Central memory CD4-positive, alpha-beta T cell (primary cell): Measurements from ENCODE around the gene CGB7.
"Not testable (repeated sequence)": the region's sequence is repeated elsewhere in the genome, so short reads cannot be mapped to it uniquely, and the experiment has no call there.

Experiments
- DNase-seq: peaks from one replicate; pipeline ENCODE4 v3.0.0; 2022

The CGB7 gene

DNA sequence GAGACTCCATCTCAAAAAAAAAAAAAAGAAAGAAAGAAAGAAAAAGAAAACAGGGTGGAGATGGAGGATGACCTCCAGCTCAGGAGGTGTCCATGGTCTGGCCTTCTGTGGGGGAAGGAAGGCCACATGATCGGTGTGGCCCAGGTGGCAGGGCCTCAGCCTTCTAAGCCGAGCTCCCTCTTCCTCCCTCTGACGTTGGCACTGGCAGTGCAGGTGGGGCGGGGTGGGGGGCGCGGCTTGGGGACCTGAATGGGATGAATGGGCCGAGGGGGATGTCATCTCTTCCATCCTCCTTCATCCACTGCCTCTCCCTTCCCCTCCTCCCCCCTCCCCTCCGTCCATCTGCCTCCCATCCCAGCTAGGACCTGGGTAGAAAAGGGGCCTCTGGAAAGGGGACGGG is 17.8 kb downstream of the CGB7 start:
- DNase-seq: not testable (repeated sequence)

DNA sequence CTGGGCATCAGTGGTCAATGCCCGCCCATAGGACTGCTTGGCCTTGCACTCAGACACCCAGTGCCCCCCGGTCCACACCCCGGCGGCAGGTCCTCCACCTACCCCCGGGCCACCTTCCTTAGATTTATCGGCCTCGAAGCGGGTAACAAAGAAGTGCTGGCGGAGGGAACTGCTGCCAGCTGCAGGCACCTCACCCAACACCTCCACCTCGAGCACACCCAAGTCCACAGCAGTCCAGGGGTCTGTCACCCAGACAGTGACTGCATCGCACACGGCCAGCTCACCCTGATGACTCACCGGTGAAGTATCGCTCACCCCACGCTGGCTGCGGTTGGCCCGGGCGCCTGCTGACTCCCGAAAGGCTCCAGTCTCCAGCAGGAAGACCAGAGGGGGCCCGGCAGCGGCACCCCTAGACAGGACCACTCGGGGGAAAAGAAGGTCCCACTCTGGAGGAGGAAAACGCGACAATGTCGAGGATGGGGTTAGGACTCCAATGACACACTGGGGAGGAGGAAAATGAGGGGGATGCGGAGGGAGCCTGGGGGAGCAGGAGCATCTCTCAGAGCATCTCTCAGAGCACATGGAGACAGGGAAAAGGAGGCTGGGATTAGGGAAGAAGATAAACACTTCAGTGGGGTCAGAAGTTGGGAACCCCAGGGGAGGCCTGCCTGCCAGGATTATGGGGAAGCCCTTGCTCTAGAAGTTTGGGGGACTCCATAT is 18.8 kb downstream of the CGB7 start:
- DNase-seq: not testable (repeated sequence)

DNA sequence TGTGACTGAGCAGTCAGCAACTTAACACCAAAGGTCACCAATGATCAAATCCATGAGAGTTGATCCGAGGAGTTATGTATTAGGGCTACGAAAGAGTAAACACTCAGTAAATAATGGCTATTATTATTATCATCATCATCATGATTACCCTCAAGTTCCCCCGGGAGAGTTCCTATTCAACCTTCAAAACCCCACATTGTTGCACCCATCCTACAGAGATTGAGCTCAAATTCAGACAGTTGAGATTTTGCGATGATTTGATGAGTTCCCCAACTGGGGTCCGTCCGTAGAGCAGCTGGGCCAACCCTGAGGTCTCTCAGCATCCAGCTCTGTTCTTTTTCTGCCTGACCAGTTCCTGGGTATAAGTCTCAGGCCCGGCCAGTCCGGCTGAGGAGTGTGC is 19.4 kb downstream of the CGB7 start:
- DNase-seq: not testable (repeated sequence)

DNA sequence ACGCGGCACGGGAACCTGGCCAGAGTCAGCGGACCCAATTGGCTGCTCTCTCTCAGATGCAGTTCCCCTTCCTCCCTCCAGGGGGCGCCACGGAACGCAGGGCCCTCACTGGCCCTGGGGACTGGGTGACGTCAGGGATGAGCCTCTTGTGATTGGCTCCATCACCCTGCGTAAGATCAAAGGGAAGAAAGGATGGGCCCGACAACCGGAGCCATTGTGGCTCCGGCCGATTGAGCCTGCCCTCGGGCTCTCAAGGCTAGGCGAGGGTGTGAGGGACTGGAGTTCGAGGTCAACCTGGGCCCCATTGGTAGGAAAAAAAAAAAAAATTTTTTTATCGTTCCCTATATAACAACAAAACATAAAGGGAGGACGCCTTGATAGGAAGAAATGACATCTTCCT is 20.7 kb downstream of the CGB7 start, which contains the start of gene CGB1:
TSS of gene CGB1 (minus strand) at position 81 of the 400 bp plus-strand sequence. CDS start 184 bp downstream, outside the sequence.
- DNase-seq: not testable (repeated sequence)

DNA sequence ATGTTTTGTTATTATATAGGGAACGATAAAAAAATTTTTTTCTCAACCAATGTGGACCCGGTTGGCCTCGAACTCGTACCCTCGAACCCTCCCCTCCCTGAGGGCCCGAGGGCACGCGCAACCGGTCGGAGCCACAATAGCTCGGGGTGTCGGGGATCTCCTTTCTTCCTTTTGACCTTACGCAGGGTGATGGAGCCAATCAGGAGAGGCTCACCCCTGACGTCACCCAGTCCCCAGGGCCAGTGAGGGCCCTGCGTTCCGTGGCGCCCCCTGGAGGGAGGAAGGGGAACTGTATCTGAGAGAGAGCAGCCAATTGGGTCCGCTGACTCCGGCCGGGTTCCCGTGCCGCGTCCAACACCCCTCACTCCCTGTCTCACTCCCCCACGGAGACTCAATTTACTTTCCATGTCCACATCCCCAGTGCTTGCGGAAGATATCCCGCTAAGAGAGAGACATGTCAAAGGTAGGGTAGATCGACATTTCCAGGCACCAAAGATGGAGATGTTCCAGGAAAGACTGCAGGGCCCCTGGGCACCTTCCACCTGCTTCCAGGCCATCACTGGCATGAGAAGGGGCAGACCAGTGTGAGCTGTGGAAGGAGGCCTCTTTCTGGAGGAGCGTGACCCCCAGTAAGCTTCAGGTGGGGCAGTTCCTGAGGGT is 25.8 kb downstream of the CGB7 start, which contains the start of gene CGB2:
TSS of gene CGB2 (plus strand) at position 249 of the 660 bp plus-strand sequence. CDS start at position 455, 206 bp downstream.
- peak; percentile 51 for DNase-seq

DNA sequence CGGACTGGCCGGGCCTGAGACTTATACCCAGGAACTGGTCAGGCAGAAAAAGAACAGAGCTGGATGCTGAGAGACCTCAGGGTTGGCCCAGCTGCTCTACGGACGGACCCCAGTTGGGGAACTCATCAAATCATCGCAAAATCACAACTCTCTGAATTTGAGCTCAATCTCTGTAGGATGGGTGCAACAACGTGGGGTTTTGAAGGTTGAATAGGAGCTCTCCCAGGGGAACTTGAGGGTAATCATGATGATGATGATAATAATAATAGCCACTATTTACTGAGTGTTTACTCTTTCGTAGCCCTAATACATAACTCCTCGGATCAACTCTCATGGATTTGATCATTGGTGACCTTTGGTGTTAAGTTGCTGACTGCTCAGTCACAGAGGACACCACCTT is 27.2 kb downstream of the CGB7 start:
- DNase-seq: not testable (repeated sequence)

DNA sequence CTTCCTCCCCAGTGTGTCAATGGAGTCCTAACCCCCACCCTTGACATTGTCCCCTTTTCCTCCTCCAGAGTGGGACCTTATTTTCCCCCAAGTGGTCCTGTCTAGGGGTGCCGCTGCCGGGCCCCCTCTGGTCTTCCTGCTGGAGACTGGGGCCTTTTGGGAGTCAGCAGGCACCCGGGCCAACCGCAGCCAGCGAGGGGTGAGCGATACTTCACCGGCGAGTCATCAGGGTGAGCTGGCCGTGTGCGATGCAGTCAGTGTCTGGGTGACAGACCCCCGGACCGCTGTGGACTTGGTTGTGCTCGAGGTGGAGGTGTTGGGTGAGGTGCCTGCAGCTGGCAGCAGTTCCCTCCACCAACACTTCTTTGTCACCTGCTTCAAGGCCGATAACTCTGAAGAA is 27.8 kb downstream of the CGB7 start:
- DNase-seq: not testable (repeated sequence)

DNA sequence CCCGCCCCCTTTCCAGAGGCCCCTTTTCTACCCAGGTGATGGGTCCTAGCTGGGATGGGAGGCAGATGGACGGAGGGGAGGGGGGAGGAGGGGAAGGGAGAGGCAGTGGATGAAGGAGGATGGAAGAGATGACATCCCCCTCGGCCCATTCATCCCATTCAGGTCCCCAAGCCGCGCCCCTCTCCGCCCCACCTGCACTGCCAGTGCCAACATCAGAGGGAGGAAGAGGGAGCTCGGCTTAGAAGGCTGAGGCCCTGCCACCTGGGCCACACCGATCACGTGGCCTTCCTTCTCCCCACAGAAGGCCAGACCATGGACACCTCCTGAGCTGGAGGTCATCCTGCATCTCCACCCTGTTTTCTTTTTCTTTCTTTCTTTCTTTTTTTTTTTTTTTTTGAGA is 28.9 kb downstream of the CGB7 start:
- DNase-seq: not testable (repeated sequence)

DNA sequence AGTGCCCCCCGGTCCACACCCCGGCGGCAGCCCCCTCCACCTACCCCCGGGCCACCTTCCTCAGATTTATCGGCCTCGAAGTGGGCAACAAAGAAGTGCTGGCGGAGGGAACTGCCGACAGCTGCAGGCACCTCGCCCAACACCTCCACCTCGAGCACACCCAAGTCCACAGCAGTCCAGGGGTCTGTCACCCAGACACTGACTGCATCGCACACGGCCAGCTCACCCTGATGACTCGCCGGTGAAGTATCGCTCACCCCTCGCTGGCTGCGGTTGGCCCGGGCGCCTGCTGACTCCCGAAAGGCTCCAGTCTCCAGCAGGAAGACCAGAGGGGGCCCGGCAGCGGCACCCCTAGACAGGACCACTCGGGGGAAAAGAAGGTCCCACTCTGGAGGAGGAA is 31.9 kb downstream of the CGB7 start:
- not testable (repeated sequence) for DNase-seq

DNA sequence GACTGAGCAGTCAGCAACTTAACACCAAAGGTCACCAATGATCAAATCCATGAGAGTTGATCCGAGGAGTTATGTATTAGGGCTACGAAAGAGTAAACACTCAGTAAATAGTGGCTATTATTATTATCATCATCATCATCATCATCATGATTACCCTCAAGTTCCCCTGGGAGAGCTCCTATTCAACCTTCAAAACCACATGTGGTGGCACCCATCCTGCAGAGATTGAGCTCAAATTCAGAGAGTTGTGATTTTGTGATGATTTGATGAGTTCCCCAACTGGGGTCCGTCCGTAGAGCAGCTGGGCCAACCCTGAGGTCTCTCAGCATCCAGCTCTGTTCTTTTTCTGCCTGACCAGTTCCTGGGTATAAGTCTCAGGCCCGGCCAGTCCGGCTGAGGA is 32.5 kb downstream of the CGB7 start:
- DNase-seq: not testable (repeated sequence)

DNA sequence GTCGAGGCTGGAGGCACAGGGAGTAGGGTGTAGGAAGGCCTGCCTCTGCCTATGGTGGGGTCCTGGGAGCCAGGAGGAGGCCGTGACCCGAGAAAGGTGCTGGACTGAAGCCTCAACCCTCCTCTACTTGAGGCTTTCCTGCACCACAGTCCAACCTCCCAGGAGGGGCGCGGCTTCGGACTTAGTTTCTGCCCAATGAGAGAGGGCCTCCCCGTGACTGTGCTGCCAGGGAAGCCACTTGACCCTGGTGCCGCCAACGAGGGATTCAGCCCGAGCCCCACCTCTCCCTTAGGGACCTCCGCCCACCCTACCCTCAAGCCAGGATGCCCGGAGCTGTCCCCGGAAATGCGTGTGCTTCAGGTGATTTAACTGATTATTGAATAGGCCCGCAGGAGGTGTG is 33.3 kb downstream of the CGB7 start, which contains the start of gene CGB3:
TSS of gene CGB3 (minus strand) at position 101 of the 400 bp plus-strand sequence. CDS start 362 bp downstream, outside the sequence.
- not testable (repeated sequence) for DNase-seq

DNA sequence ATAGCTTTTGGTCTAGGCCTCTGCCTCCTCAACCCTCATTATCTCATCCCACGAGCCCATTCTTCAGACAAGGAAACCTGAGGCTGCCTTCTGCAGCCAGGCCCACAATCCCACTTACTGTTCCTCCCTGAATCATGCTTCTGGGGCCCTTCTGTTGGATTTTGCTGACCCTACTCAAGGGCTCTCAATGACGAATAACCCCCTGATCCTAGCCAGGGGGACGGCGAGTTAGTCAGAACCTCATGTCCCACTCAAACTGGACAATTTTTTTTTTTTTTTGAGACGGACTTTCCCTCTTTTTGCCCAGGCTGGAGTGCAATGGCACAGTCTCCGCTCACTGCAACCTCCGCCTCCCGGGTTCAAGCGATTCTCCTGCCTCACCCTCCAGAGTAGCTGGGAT is 35.4 kb downstream of the CGB7 start:
- no peak for DNase-seq

DNA sequence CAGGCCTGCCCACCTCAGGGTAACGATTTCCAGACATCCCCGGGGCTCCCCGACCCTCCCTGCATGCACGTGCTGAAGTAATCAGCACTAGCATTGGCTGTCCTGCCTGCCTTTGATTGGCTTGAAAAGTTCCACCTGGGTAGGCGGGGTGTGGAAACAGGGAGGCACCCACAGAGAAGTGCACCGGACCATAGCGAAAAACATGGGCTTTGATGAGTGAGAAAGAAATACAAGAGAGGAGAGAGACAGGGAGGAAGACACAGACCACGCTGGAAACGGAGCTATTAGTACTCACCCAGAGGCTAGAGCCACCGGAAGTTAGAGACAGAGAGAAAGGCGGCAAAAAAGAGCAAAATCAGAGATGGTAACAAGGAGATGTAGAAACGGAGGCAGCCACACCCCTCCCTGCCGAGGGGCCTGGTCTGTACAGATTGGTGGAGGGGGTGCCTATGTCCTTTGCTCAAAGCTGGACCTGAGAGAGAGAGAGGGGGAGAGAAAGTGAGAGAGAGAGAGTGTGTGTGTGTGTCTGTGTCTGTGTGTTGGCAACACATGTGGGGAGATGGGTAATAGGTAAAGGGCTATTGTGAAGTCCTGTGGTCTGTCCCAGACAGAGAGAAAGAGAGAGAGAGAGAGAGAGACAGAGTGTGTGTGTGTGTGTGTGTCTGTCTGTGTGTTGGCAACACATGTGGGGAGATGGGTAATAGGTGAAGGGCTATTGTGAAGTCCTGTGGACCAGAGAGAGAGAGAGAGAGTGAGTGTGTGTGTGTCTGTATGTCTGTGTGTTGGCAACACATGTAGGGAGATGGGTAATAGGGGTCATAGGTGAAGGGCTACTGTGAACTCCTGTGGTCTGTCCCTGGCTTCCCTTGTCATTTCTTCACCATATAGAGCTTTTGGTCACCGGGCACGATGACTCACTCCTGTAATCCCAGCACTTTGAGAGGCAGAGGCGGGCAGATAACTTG is 36.3 kb downstream of the CGB7 start:
- no peak for DNase-seq

DNA sequence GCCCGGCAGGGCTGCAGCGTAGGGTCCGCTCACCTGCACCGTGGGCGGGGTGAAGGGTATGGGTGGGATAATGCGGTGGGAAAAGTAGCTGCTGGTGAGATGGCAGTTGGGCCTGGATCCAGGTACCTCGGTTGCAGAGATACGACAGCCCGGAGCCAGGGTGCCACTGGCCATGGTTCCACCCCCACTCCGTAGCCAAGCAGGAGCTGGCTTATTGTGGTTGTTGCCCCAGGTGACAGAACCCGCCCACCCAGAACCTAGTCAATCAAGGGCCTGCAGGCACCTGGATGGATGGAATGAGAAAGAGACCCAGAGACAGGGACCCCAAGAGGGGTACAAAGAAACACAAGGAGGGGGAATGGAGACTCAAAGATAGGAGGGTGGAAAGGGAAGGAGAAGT is 37.2 kb downstream of the CGB7 start:
- DNase-seq: no peak

DNA sequence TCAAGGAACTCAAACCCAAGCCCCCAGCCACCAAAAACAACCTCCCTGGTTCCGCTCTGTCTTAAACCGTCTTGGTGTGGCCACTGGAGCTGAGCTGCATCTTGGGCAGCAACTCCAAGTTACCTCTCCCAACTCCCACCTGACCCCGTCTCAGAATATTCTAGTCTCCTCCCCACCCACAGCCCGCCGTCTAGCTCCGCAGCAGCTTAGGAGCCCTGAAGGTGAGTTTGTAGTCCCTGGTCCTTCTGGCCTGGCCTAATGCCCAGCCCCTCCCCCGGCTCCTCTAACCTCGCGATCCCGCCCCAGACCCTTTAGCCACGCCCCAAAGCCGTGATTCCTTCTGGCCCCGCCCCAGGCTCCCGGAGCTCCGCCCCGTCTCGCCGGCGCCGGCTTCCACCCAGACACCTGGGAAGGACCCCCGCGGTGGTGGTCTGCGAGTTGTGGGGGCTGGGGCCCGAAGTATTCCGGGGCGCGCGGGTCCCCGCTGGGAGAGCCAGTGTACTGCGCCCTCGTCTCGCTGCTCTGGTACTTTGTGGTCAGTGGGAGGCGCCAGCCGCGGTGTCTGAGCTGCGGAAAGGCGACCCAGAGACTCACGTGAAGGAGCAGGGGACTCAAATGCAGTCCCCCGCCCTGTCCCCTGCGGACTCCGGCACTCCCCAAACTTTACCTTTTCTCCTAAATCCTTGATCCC is 38.2 kb downstream of the CGB7 start:
- peak; percentile 40 for DNase-seq

DNA sequence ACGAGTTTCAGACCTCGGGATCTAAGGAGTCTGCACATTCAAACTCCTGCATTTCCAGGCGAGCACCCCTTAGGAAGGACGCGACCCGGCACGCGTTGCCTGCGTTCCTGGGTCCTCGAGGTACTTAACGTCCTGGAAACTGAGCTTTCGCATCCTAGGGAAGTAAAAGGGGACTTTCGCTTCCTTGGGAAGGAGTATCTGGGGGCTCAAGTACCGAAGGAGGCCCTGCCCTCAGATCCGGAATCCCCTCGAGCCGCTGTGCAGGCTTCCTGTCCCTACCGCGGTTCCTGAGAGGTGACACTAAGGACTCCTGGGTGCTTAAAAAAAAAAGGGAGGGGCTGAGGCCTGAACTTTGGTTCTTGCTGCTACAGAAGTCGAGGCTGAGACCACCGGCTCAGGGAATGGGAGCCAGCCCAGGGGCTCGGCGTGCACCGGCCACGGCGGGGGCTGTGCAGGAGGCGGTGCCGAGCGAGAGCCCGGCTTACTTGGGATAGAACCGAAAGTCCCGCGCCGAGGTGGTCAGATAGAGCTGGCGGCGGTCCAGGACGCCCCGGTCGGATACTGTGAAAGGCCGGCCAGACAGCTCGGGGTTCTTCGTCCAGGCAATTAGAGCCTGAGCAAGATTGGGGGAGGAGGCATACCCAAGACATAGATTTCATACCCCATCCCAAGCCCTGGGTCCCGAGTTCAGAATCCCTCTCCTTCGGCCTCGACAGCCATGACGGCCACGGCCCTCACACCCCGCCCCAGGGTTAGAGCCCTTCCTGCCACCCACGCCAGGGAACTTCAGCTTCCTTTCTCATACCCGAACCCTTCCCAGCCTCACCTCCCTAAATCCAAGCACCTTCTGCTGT is 38.9 kb downstream of the CGB7 start:
- peak; percentile 27 for DNase-seq

DNA sequence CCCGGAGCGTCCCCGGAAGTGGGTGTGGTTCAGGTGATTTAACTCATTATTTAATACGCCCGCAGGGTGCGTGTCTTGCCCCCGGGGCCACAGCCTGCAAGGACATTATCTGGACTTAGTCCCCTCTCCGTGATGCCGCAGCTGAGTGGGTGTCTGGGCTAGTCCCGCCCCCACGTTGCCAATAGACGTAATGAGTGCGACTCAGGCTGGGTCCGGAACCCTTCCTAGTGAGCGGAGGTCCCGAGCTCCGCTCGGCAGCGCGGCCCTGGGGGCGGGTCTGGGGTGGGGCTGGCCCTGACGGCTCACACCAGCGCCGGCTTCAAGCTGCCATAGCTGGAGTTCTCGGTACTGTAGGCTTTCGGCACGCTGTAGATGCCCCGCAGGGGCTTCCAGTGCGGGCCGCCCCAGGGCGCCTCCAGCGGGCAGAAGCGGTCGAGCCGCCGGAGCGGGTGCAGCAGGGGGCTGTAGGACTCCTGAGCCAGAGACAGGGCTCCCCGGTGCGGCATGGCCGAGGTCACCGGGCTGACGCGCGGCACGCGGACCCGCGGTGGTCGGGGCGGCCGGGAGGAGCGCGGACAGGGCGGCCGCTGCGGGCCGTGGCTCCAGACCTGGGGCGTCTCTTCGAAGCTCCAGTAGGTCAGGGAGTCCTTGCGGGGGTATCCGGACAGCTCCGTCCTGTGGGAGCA is 39.7 kb downstream of the CGB7 start:
- peak; percentile 62 for DNase-seq

DNA sequence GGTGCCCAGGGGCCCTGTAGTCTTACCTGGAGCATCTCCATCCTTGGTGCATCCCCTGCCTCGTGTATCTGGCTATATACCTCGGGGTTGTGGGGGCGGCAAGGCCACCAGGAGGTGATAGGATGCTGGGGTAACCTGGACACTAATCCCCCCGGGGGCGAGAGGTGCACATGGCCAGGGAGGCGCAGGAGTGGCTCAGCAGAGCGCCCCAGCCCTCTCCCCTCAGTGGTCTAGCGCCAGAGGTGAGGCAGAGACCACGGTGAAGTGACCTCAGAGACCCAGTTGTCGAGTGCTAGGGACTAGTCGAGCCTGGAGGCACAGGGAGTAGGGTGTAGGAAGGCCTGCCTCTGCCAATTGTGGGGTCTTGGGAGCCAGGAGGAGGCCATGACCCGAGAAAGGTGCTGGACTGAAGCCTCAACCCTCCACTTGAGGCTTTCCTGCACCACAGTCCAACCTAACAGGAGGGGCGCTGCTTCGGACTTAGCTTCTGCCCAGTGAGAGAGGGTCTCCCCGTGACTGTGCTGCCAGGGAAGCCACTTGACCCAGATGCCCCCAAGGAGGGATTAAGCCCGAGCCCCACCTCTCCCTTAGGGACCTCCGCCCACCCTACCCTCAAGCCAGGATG is 40.4 kb downstream of the CGB7 start, which contains the start of gene LHB:
TSS of gene LHB (minus strand) at position 51 of the 625 bp plus-strand sequence. CDS start at position 41, 10 bp downstream.
- DNase-seq: no peak

DNA sequence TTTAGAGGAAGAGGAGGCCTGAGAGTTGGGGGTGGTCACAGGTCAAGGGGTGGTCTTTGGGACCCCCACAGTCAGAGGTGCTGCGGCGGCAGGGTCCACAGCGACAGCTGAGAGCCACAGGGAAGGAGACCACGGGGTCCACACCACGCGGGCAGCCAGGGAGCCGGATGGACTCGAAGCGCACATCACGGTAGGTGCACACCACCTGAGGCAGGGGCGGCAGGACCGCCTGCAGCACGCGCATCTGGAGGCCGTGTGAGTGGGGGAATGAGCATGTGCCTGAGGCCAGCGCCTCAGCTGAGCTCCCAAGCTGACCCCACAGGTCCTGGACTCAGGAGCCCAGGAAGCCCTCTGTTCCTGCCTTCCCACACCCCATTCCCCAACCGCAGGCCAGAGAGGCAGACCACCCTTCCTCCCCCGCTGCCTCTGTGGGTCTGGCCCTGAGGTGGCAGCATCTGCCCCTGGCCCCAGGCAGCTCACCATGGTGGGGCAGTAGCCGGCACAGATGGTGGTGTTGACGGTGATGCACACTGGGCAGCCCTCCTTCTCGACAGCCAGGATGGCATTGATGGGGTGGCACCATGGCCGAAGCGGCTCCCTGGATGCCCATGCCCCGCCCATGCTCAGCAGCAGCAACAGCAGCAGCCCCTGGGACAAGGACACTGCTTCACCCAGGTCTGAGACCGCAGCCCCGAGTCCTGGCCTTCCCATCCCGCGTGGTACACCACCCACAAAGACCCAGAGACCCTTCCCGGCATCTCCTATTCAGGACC is 41.3 kb downstream of the CGB7 start:
- no peak for DNase-seq
